H9 (cell line): ENCODE data around the gene RHBDD2. TPM values are rescaled to one million over a fixed set of nuclear protein-coding genes. Genes with fewer than 3 reads are reported as not detected.

Source experiments
- DNase-seq: peaks from one replicate; pipeline ENCODE4 v3.0.0-alpha.2; 2017
- H2AFZ ChIP-seq: one replicate; pipeline ENCODE4 v1.6.1; 2013; ENCODE audit warnings: mild to moderate bottlenecking, low read length, control low read depth, moderate library complexity
- H2AK5ac ChIP-seq: 2 replicates; pipeline ENCODE4 v1.6.1; 2013; ENCODE audit warnings: low read length, control low read depth, mixed read lengths; ENCODE audit not compliant: insufficient read length
- H2BK120ac ChIP-seq: one replicate; pipeline ENCODE4 v1.6.1; 2013; ENCODE audit warnings: low read depth, mild to moderate bottlenecking, low read length, control low read depth, inconsistent platforms; ENCODE audit not compliant: poor library complexity, severe bottlenecking
- H2BK12ac ChIP-seq: 2 replicates; pipeline ENCODE4 v1.6.1; 2013; ENCODE audit warnings: low read length, control low read depth, mixed read lengths, low read depth; ENCODE audit not compliant: insufficient read length
- H2BK15ac ChIP-seq: 2 replicates; pipeline ENCODE4 v1.6.1; 2013; ENCODE audit warnings: low read depth, low read length, control low read depth
- H2BK20ac ChIP-seq: one replicate; pipeline ENCODE4 v1.6.1; 2013; ENCODE audit warnings: low read depth, mild to moderate bottlenecking, low read length, control low read depth, inconsistent platforms; ENCODE audit not compliant: poor library complexity, severe bottlenecking
- H2BK5ac ChIP-seq: 2 replicates; pipeline ENCODE4 v1.6.1; 2013; ENCODE audit warnings: low read length, control low read depth, mixed read lengths; ENCODE audit not compliant: insufficient read length
- H3K14ac ChIP-seq: 2 replicates; pipeline ENCODE4 v1.6.1; 2013; ENCODE audit warnings: low read length, control low read depth; ENCODE audit not compliant: insufficient read depth
- H3K18ac ChIP-seq: 2 replicates; pipeline ENCODE4 v1.6.1; 2013; ENCODE audit warnings: low read depth, mild to moderate bottlenecking, mixed read lengths, low read length, control low read depth; ENCODE audit not compliant: insufficient read length
- H3K23ac ChIP-seq: 2 replicates; pipeline ENCODE4 v1.6.1; 2013; ENCODE audit warnings: low read length, control low read depth, mixed read lengths, low read depth; ENCODE audit not compliant: insufficient read length
- H3K23me2 ChIP-seq: 2 replicates; pipeline ENCODE4 v1.6.1; 2013; ENCODE audit warnings: low read depth, mild to moderate bottlenecking, mixed read lengths, low read length, control low read depth; ENCODE audit not compliant: insufficient read length, poor library complexity, severe bottlenecking
- H3K27ac ChIP-seq: 2 replicates; pipeline ENCODE4 v1.5.1; 2013; ENCODE audit warnings: low read length, control low read depth, mixed read lengths, low read depth; ENCODE audit not compliant: insufficient read length
- H3K27me3 ChIP-seq: 2 replicates; pipeline ENCODE4 v1.6.1; 2013; ENCODE audit warnings: low read length, control low read depth, inconsistent platforms; ENCODE audit not compliant: insufficient read depth
- H3K4ac ChIP-seq: 2 replicates; pipeline ENCODE4 v1.6.1; 2013; ENCODE audit warnings: low read depth, mild to moderate bottlenecking, control low read depth, inconsistent platforms, low read length, moderate library complexity
- H3K4me1 ChIP-seq: 2 replicates; pipeline ENCODE4 v1.6.1; 2013; ENCODE audit warnings: low read length, control low read depth, inconsistent platforms; ENCODE audit not compliant: insufficient read depth
- H3K4me2 ChIP-seq: 2 replicates; pipeline ENCODE4 v1.6.1; 2013; ENCODE audit warnings: low read length, control low read depth, mixed read lengths; ENCODE audit not compliant: insufficient read length, insufficient read depth
- H3K56ac ChIP-seq: 2 replicates; pipeline ENCODE4 v1.6.1; 2013; ENCODE audit warnings: low read depth, mild to moderate bottlenecking, mixed read lengths, low read length, control low read depth; ENCODE audit not compliant: insufficient read length
- H3K79me1 ChIP-seq: 2 replicates; pipeline ENCODE4 v1.6.1; 2013; ENCODE audit warnings: low read depth, mild to moderate bottlenecking, moderate library complexity, low read length, control low read depth, inconsistent platforms; ENCODE audit not compliant: insufficient read depth, poor library complexity, severe bottlenecking
- H3K79me2 ChIP-seq: 2 replicates; pipeline ENCODE4 v1.6.1; 2013; ENCODE audit warnings: low read length, control low read depth, inconsistent platforms; ENCODE audit not compliant: insufficient read depth
- H3K9ac ChIP-seq: 2 replicates; pipeline ENCODE4 v1.6.1; 2013; ENCODE audit warnings: low read length, control low read depth, mixed read lengths; ENCODE audit not compliant: insufficient read length; ENCODE audit errors: extremely low read depth
- H3K9me3 ChIP-seq: one replicate; pipeline ENCODE4 v1.6.1; 2013; ENCODE audit warnings: low read depth, low read length, inconsistent platforms; ENCODE audit not compliant: control insufficient read depth
- H3T11ph ChIP-seq: one replicate; pipeline ENCODE4 v1.6.1; 2013; ENCODE audit warnings: mild to moderate bottlenecking, low read length, control low read depth, inconsistent platforms
- H4K20me1 ChIP-seq: one replicate; pipeline ENCODE4 v1.6.1; 2013; ENCODE audit not compliant: control insufficient read depth, insufficient read length, insufficient read depth
- H4K5ac ChIP-seq: 2 replicates; pipeline ENCODE4 v1.6.1; 2013; ENCODE audit warnings: low read depth, mild to moderate bottlenecking, mixed read lengths, low read length, control low read depth; ENCODE audit not compliant: insufficient read length
- H4K8ac ChIP-seq: replicated peaks from 2 replicates; pipeline ENCODE4 v1.6.1; 2013; ENCODE audit warnings: low read length, control low read depth, mixed read lengths, low read depth; ENCODE audit not compliant: insufficient read length
- H4K91ac ChIP-seq: 2 replicates; pipeline ENCODE4 v1.6.1; 2013; ENCODE audit warnings: low read depth, mild to moderate bottlenecking, moderate library complexity, mixed read lengths, low read length, control low read depth; ENCODE audit not compliant: insufficient read length
- H3K27ac Mint-ChIP-seq, 3 experiments: 2 replicates in 2 of 3; 3 replicates in 1 of 3; pipeline ENCODE4 v1.8.0; 2020 to 2021; ENCODE audit warnings: mixed read lengths in 3 of 3, mild to moderate bottlenecking in 1 of 3, moderate library complexity in 1 of 3
- H3K27me3 Mint-ChIP-seq: 2 replicates; pipeline ENCODE4 v1.8.0; 2021; ENCODE audit warnings: low read depth, mild to moderate bottlenecking, moderate library complexity, mixed read lengths
- H3K36me3 Mint-ChIP-seq, 3 experiments: 2 replicates in 2 of 3; 3 replicates in 1 of 3; pipeline ENCODE4 v1.8.0; 2020 to 2021; ENCODE audit warnings: low read depth in 3 of 3, mixed read lengths in 3 of 3; ENCODE audit not compliant: insufficient read depth in 1 of 3
- H3K4me1 Mint-ChIP-seq, 2 experiments: 2 replicates each; pipeline ENCODE4 v1.8.0; 2020; ENCODE audit warnings: mixed read lengths in 2 of 2
- H3K4me3 Mint-ChIP-seq, 2 experiments: 2 replicates in 1 of 2; 3 replicates in 1 of 2; pipeline ENCODE4 v1.8.0; 2020 to 2021; ENCODE audit warnings: mild to moderate bottlenecking in 2 of 2, mixed read lengths in 2 of 2, moderate library complexity in 1 of 2
- H3K9me3 Mint-ChIP-seq, 2 experiments: 2 replicates in 1 of 2; 3 replicates in 1 of 2; pipeline ENCODE4 v1.8.0; 2020; ENCODE audit warnings: mild to moderate bottlenecking in 2 of 2, mixed read lengths in 2 of 2, moderate library complexity in 1 of 2
- WGBS: extraction: QIAGEN DNeasy Blood & Tissue Kit; methylation state at CpG from one replicate; pipeline ENCODE4 v1.1.7; 2013; ENCODE audit warnings: missing lambda C conversion rate, low lambda C conversion rate, mixed read lengths; ENCODE audit not compliant: insufficient read length; ENCODE audit errors: extremely low coverage; 5-methylcytosine and 5-hydroxymethylcytosine counted together
- total RNA-seq: library from RNA; stranded (reverse); gene quantifications from 2 replicates; pipeline ENCODE4 v1.2.1, GENCODE V29; 2021
- TF ChIP-seq, protein P1 (sequence below): fragments of 200-600 bp; sonication (generic); conservative IDR thresholded peaks from 3 replicates; pipeline ENCODE4 v1.8.0; 2021; ENCODE audit warnings: antibody characterized with exemption, mild to moderate bottlenecking

The RHBDD2 gene
- total RNA-seq, 1 experiment from 2014 or later: 30.0 TPM

- Histone ChIP-seq H2BK12ac (no peak overlapping the region), H4K91ac (no peak overlapping the region), H2AFZ (no peak overlapping the region), H3K79me1 (peaks cover 7% of the 10 kb centered on the region), H3K4me1 (no peaks in the 10 kb centered on the region), H3K4me2 (no peak overlapping the region), H3K23ac (no peak overlapping the region), H3K18ac (no peak overlapping the region), H4K5ac (no peak overlapping the region), H3K27me3 (no peaks in the 10 kb centered on the region), H2BK15ac (no peak overlapping the region), H3K27ac (no peak overlapping the region), H2BK5ac (no peak overlapping the region), H3K79me2 (peaks cover 17% of the 10 kb centered on the region), H3K14ac (no peak overlapping the region), H3K4ac (no peak overlapping the region), H3K56ac (no peak overlapping the region), H3K9me3 (no peaks in the 10 kb centered on the region), H4K20me1 (no peaks in the 10 kb centered on the region), H3K23me2 (no peaks in the 10 kb centered on the region), H2BK20ac (no peak overlapping the region), H2AK5ac (no peak overlapping the region), H3K9ac (no peak overlapping the region), H3T11ph (no peak overlapping the region), H2BK120ac (no peak overlapping the region), H4K8ac (no peak overlapping the region)
- Mint-ChIP-seq H3K36me3 (peaks cover 4 to 34% (median 25%) of the 10 kb centered on the region in 3 experiments; a peak in 6 of 7 replicates), H3K4me1 (peaks cover 0 to 3% of the 10 kb centered on the region in 2 experiments; a peak in 1 of 4 replicates), H3K4me3 (no peak overlapping the region), H3K9me3 (peaks cover 3 to 5% of the 10 kb centered on the region in 2 experiments; a peak in 4 of 5 replicates), H3K27me3 (no peaks in the 10 kb centered on the region), H3K27ac (peak overlapping the region in 2 of 3 experiments; percentile 25 to 53; a peak in 4 of 7 replicates)
- WGBS: no CpG with 5 or more reads among the region's 10 CpGs
- DNase-seq: no peak
- TF ChIP-seq, protein P1, sequence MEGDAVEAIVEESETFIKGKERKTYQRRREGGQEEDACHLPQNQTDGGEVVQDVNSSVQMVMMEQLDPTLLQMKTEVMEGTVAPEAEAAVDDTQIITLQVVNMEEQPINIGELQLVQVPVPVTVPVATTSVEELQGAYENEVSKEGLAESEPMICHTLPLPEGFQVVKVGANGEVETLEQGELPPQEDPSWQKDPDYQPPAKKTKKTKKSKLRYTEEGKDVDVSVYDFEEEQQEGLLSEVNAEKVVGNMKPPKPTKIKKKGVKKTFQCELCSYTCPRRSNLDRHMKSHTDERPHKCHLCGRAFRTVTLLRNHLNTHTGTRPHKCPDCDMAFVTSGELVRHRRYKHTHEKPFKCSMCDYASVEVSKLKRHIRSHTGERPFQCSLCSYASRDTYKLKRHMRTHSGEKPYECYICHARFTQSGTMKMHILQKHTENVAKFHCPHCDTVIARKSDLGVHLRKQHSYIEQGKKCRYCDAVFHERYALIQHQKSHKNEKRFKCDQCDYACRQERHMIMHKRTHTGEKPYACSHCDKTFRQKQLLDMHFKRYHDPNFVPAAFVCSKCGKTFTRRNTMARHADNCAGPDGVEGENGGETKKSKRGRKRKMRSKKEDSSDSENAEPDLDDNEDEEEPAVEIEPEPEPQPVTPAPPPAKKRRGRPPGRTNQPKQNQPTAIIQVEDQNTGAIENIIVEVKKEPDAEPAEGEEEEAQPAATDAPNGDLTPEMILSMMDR: no peak
Measured at GRCh38 chr7:75925717-75926435, 47.0 kb downstream of the RHBDD2 start.
